NCI-H82 treated with DMSO at 0.1 percent for 48 hours (cell line): ENCODE results near the gene ITIH3.

Experiments used
- DNase-seq: peaks from one replicate; lab custom pipeline; 2025; ENCODE audit not compliant: unreplicated experiment; lab: John Stamatoyannopoulos, UW

ITIH3 gene

GRCh38 chr3:52792961-52793695 is 1.5 kb upstream of the ITIH3 start:
- no peak for DNase-seq

GRCh38 chr3:52793702-52794611 is 639 bp upstream of the ITIH3 start:
- no peak for DNase-seq

GRCh38 chr3:52795298-52795900 is 803 bp downstream of the ITIH3 start:
- DNase-seq, result no peak

GRCh38 chr3:52796411-52796810 is 1.8 kb downstream of the ITIH3 start:
- no peak for DNase-seq

- no peak for DNase-seq
Observed at GRCh38 chr3:52798376-52798977, 3.9 kb downstream of the ITIH3 start.

GRCh38 chr3:52798978-52799476 is 4.4 kb downstream of the ITIH3 start:
- DNase-seq, result no peak

- no peak for DNase-seq
Observed at GRCh38 chr3:52800079-52800478, 5.5 kb downstream of the ITIH3 start.

- no peak for DNase-seq
Observed at GRCh38 chr3:52801839-52802238, 7.2 kb downstream of the ITIH3 start.

GRCh38 chr3:52805270-52806039 is 10.9 kb downstream of the ITIH3 start:
- no peak for DNase-seq

- no peak for DNase-seq
Observed at GRCh38 chr3:52809149-52809548, 14.6 kb downstream of the ITIH3 start.

- no peak for DNase-seq
Observed at GRCh38 chr3:52809662-52810377, 15.2 kb downstream of the ITIH3 start.

GRCh38 chr3:52810923-52811322 is 16.3 kb downstream of the ITIH3 start:
- no peak for DNase-seq

GRCh38 chr3:52811452-52812011 is 16.9 kb downstream of the ITIH3 start:
- DNase-seq, result no peak

- no peak for DNase-seq
Observed at GRCh38 chr3:52813810-52814209, 19.2 kb downstream of the ITIH3 start.

GRCh38 chr3:52816199-52816598 is 21.6 kb downstream of the ITIH3 start:
- no peak for DNase-seq

- no peak for DNase-seq
Observed at GRCh38 chr3:52816654-52817053, 22.1 kb downstream of the ITIH3 start.

- no peak for DNase-seq
Observed at GRCh38 chr3:52817221-52817620, 22.6 kb downstream of the ITIH3 start.

- DNase-seq, result no peak
Observed at GRCh38 chr3:52817860-52818259, 23.3 kb downstream of the ITIH3 start.

- no peak for DNase-seq
Observed at GRCh38 chr3:52819936-52820335, 25.3 kb downstream of the ITIH3 start.
